ENCODE data around the gene PTPRD. TPM values are rescaled to one million over a fixed set of nuclear protein-coding genes. Genes with fewer than 3 reads are reported as not detected.

The PTPRD gene
- total RNA-seq, 2 experiments from 2014 or later, result not detected

DNA sequence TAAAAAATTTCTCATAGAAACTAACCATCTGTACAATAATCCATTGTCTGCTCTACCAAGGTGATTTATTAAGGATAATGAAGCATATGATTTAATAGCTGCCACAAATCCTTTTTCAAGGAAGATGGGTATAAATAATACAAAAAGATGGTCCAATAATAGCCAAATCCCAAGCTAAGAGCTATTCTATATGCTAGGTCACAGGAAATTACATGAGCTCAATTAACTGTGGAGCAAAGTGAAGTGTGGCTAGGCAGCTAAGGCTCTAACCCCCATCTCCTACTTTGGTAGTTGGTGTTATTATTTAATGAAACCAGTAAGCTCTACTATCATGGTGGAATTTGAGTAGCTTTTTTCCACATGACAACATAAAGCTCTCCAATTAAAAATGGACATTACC is 1768.3 kb downstream of the PTPRD start:
- Mint-ChIP-seq H3K9me3 (no peaks in the 10 kb centered on the region), H3K4me3 (no peak overlapping the region), H3K27me3 (ENCODE audit: low read depth) (peaks cover 3% of the 10 kb centered on the region), H3K27ac (no peak overlapping the region), H3K4me1 (ENCODE audit: low read depth) (no peaks in the 10 kb centered on the region), H3K36me3 (ENCODE audit: low read depth) (no peaks in the 10 kb centered on the region)
- CTCF ChIA-PET, result no interaction called here
- no peak for DNase-seq
- intact Hi-C loops (cut with micrococcal nuclease), result no loop called here

DNA sequence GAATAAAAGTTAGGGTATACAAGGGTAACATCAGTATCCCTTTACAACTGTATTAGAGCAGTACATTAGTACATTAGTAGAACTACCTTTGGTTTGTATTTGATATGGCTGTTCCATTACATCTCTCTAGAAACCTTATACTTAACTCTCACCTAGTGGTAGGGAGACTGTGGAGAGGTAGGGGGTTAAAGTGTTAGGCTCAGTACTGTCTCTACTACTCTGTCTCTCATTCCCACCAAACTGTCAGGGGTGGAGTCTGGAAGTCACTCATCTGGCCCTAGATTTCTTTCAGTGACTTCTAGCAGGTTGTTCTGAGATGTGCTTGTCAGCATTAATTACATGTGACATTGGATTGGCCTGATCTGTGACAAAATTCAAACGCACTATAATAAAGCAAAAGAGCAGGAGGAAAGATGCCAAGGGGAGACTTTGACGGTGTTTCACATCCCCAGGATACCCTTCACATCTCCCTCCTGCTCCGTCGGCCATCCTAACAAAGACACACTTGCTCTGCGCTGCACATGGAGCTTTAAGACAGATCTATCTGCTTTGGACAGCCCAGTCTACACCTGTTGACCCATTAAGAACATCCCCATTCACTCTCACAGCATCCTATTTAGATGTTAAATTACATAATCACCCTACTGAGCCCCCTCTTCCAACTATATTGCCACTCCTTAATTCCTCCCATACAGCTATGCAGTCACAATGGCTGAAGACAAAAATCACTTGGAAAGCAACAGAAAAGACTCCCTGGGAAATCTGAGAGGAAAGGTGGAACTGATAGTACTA is 1770.2 kb downstream of the PTPRD start:
- CTCF ChIA-PET, result no interaction called here
- no peak overlapping the region for H3K27ac Mint-ChIP-seq
- DNase-seq, result no peak
- no peaks in the 10 kb centered on the region for H3K27me3 Mint-ChIP-seq (ENCODE audit: low read depth)
- no peaks in the 10 kb centered on the region for H3K9me3 Mint-ChIP-seq
- no peaks in the 10 kb centered on the region for H3K36me3 Mint-ChIP-seq (ENCODE audit: low read depth)
- intact Hi-C loops (cut with micrococcal nuclease), result no loop called here
- no peaks in the 10 kb centered on the region for H3K4me1 Mint-ChIP-seq (ENCODE audit: low read depth)
- no peak overlapping the region for H3K4me3 Mint-ChIP-seq

DNA sequence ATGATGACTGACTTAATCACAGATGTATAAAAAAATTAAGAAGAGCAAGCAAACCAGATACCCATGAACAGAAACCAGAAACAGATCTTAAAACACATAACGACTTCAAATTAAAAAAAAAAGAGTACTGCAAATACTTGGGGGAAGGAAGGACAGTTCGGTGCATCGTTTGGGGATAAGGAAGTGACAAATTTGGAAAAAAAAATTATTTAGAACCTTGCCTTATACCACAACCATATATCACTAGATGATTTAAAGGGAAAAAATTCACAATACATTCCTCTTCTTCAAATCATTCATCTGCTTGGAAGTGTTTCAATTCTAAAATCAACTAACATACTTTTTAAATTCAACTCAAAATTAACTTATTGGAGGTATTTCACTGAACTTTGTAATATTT is 1774.7 kb downstream of the PTPRD start:
- Mint-ChIP-seq H3K4me1 (ENCODE audit: low read depth) (no peaks in the 10 kb centered on the region), H3K36me3 (ENCODE audit: low read depth) (no peaks in the 10 kb centered on the region), H3K9me3 (peaks cover 2% of the 10 kb centered on the region), H3K27me3 (ENCODE audit: low read depth) (no peaks in the 10 kb centered on the region), H3K4me3 (no peak overlapping the region), H3K27ac (no peak overlapping the region)
- intact Hi-C loops (cut with micrococcal nuclease), result no loop called here
- no peak for DNase-seq
- CTCF ChIA-PET, result no interaction called here

DNA sequence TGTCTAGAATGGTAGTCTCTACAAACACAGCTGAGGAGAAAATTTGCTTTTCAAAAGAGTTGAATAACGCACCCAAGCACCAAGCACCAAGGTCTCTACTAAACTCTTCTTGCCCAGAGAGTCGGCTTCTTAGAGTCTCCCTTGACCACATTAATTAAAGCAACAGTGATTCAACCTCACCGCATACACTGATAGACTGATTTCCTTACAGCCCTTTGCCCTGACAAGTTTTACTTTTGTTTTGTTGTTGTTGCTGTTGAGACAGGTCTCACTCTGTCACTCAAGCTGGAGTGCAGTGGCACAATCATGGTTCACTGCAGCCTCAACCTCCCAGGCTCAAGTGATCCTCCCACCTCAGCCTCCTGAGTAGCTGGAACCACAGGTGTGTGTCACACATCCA is 1777.5 kb downstream of the PTPRD start:
- CTCF ChIA-PET, result no interaction called here
- Mint-ChIP-seq H3K27ac (no peak overlapping the region), H3K4me3 (no peak overlapping the region), H3K9me3 (peaks cover 2% of the 10 kb centered on the region), H3K36me3 (ENCODE audit: low read depth) (no peaks in the 10 kb centered on the region), H3K4me1 (ENCODE audit: low read depth) (no peaks in the 10 kb centered on the region), H3K27me3 (ENCODE audit: low read depth) (no peaks in the 10 kb centered on the region)
- no peak for DNase-seq
- intact Hi-C loops (cut with micrococcal nuclease), result no loop called here

DNA sequence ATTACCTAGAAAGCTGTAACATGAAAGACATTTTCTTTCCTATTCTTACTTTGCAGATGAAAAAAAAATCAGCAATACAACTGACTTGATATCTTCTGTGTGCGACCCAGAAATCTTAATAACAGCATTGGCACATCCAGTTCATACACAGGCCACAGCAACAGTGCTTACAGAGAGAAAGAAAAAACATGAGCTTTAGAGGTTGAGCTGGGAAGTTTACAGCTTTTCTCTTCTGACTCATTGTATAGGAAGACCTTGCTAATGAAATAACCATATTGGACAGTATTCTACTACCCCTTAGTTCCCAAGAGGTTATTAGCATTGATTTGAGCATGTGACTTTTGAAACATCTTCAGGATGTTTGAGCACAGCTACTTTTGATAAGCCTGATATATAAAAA is 1779.8 kb downstream of the PTPRD start:
- peaks cover 2% of the 10 kb centered on the region for H3K9me3 Mint-ChIP-seq
- intact Hi-C loops (cut with micrococcal nuclease), result no loop called here

DNA sequence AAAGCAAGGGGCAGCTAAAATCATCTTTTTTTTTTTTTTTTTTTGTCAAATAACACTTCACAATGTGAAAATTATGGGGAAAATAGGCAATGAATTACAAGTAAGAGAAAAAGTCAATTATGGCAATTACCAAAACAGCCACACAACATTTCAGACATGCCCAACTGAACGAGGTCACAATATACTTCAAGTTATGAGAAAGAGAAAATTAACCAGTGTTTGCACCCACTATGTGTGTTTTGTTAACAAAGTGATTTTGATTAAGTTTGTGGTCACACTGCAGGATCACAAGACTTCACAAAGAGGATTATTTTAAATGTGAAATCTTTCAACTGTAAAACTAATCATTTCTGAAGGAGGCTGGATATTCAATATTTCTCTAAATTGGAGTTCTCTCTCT is 1780.4 kb downstream of the PTPRD start:
- H3K4me1 Mint-ChIP-seq (ENCODE audit: low read depth), result no peaks in the 10 kb centered on the region
- DNase-seq, result no peak
- H3K27me3 Mint-ChIP-seq (ENCODE audit: low read depth), result no peaks in the 10 kb centered on the region
- no peak overlapping the region for H3K27ac Mint-ChIP-seq
- no peak overlapping the region for H3K4me3 Mint-ChIP-seq
- intact Hi-C loops (cut with micrococcal nuclease), result no loop called here
- H3K36me3 Mint-ChIP-seq (ENCODE audit: low read depth), result no peaks in the 10 kb centered on the region
- CTCF ChIA-PET, result no interaction called here
- peaks cover 2% of the 10 kb centered on the region for H3K9me3 Mint-ChIP-seq

More for the DNA sequence above, 1779.8 kb downstream of the PTPRD start:
- Mint-ChIP-seq H3K27ac (no peak overlapping the region), H3K4me1 (ENCODE audit: low read depth) (no peaks in the 10 kb centered on the region), H3K27me3 (ENCODE audit: low read depth) (no peaks in the 10 kb centered on the region), H3K36me3 (ENCODE audit: low read depth) (no peaks in the 10 kb centered on the region), H3K4me3 (no peak overlapping the region)
- DNase-seq, result no peak
- CTCF ChIA-PET, result no interaction called here

DNA sequence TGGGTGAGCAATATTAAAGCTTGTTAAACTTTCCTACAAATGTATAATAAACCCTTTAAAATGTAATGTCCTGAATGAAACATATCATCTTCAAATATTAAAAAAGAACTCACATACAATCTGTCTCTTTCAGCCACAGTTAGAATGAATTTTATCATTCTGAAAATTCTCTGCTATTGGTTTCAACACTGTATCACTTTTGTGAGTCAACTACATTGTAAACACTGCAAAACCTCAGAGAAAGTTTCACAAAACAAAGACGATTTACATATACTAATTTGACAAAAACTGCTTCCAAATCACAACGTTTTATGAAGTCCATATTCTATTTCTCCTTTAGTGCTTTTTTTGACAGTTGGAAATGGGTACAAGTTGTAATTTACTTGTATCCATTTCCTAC is 1781.2 kb downstream of the PTPRD start:
- H3K9me3 Mint-ChIP-seq, result peaks cover 2% of the 10 kb centered on the region
- no peak overlapping the region for H3K27ac Mint-ChIP-seq
- intact Hi-C loops (cut with micrococcal nuclease), result no loop called here
- no peaks in the 10 kb centered on the region for H3K4me1 Mint-ChIP-seq (ENCODE audit: low read depth)
- no peak overlapping the region for H3K4me3 Mint-ChIP-seq
- DNase-seq, result no peak
- CTCF ChIA-PET, result no interaction called here
- no peaks in the 10 kb centered on the region for H3K36me3 Mint-ChIP-seq (ENCODE audit: low read depth)
- no peaks in the 10 kb centered on the region for H3K27me3 Mint-ChIP-seq (ENCODE audit: low read depth)

DNA sequence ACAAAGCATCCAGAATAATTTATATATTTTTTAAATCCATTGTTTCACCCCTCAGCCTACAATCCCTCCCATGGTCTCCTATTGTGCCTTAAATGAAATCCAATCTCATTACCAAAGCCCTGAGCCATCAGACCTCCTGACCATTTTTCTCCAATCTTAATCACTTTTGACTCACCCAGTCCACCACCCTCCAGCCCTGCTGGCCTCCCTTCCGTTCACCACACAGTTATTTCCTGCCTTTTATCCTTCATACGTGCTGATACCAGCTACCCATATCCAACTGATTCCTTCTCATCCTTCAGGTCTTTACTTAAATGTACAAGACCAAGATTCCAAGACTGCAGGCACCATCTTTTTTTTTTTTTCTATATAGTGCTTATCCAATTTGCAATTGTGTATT is 1786.5 kb downstream of the PTPRD start:
- Mint-ChIP-seq H3K27me3 (ENCODE audit: low read depth) (no peaks in the 10 kb centered on the region), H3K36me3 (ENCODE audit: low read depth) (no peaks in the 10 kb centered on the region), H3K4me3 (no peak overlapping the region), H3K9me3 (no peaks in the 10 kb centered on the region), H3K27ac (no peak overlapping the region), H3K4me1 (ENCODE audit: low read depth) (no peaks in the 10 kb centered on the region)
- no peak for DNase-seq
- intact Hi-C loops (cut with micrococcal nuclease), result no loop called here
- CTCF ChIA-PET, result interaction anchor here (0.6 kb wide), 1 partner anchor 977 kb away, joined by 6 read pairs; no protein-coding TSS in a partner anchor

DNA sequence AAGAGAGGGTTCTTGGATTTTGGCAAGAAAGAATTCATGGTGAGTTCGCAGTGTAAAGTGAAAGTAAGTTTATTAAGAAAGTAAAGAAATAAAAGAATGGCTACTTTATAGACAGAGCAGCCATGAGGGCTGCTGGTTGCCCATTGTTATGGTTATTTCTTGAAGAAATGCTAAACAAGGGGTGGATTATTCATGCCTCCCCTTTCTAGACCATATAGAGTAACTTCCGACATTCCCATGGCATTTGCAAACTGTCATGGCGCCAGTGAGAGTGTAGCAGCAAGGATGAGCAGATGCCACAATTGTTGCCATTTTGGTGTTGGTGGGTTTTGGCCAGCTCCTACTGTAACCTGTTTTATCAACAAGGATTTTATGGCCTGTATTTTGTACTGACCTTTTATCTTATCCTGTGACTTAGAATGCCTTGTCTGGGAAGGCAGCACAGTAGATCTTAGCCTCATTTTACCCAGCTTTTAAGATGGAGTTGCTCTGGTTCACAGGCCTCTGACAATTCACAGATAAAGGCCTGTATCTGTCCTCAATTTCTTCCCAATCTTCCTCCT is 1787.1 kb downstream of the PTPRD start:
- peaks cover 2% of the 10 kb centered on the region for H3K27me3 Mint-ChIP-seq (ENCODE audit: low read depth)
- no peak overlapping the region for H3K27ac Mint-ChIP-seq
- intact Hi-C loops (cut with micrococcal nuclease), result no loop called here
- no peak overlapping the region for H3K4me3 Mint-ChIP-seq
- H3K36me3 Mint-ChIP-seq (ENCODE audit: low read depth), result no peaks in the 10 kb centered on the region
- CTCF ChIA-PET, result interaction anchor here (0.6 kb wide), 1 partner anchor 976 kb away, joined by 6 read pairs; no protein-coding TSS in a partner anchor
- no peaks in the 10 kb centered on the region for H3K4me1 Mint-ChIP-seq (ENCODE audit: low read depth)
- no peak for DNase-seq
- H3K9me3 Mint-ChIP-seq, result no peaks in the 10 kb centered on the region

DNA sequence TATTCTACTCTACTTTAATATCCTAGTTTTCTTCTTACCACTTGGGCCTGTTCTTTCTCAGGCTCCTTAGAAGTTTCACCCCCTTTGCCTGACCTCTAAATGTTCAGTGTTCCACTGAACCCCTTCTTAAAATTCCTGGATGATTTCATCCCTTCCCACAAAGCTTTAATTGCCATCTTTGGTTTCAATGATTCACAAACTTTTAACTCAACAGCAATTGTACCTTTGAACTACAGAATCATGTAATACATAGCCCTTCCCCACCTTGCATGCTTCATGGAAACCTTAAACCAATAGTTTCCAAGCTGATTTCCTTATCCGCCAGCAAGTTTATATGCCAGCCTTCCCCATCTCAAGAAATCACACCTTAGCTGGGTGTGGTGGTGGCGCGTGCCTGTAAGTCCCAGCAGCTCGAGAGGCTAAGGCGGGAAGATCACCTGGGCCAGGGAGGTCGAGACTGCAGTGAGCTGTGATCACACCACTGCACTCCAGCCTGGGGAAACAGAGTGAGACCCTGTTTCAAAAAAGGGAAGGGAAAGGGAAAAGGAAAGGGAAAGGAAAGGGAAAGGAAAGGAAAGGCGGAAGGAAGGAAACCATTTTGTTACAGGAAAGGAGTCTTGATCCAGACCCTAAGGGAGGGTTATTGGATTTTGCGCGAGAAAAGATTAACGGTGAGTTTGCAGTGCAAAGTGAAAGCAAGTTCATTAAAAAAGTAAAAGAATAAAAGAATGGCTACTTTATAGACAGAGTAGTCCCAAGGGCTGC is 1789.5 kb downstream of the PTPRD start:
- no peaks in the 10 kb centered on the region for H3K9me3 Mint-ChIP-seq
- H3K27ac Mint-ChIP-seq, result no peak overlapping the region
- CTCF ChIA-PET, result no interaction called here
- intact Hi-C loops (cut with micrococcal nuclease), result no loop called here
- peaks cover 2% of the 10 kb centered on the region for H3K27me3 Mint-ChIP-seq (ENCODE audit: low read depth)
- H3K4me1 Mint-ChIP-seq (ENCODE audit: low read depth), result no peaks in the 10 kb centered on the region
- H3K4me3 Mint-ChIP-seq, result no peak overlapping the region
- DNase-seq, result no peak
- no peaks in the 10 kb centered on the region for H3K36me3 Mint-ChIP-seq (ENCODE audit: low read depth)

DNA sequence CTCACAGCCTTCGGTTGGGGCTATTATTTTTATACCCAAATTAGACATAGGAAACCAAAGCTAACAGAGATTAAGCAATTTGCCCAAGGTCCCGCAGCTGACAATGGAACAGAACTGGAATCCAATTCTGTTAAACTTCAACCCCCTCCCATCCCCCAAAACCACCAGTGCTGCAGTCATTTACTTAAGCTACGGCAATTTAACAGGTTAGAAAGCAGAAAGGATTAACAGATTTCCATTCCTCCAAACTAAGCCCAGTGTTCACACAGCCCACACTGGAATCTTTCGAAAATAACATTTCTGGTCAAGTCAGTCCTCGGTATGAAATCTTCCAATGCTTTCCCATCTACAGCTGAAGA is 1790.2 kb downstream of the PTPRD start:
- intact Hi-C loops (cut with micrococcal nuclease), result no loop called here
- no peaks in the 10 kb centered on the region for H3K9me3 Mint-ChIP-seq
- H3K27me3 Mint-ChIP-seq (ENCODE audit: low read depth), result peaks cover 2% of the 10 kb centered on the region
- DNase-seq, result no peak
- H3K36me3 Mint-ChIP-seq (ENCODE audit: low read depth), result no peaks in the 10 kb centered on the region
- H3K27ac Mint-ChIP-seq, result no peak overlapping the region
- no peak overlapping the region for H3K4me3 Mint-ChIP-seq
- CTCF ChIA-PET, result no interaction called here
- H3K4me1 Mint-ChIP-seq (ENCODE audit: low read depth), result no peaks in the 10 kb centered on the region

DNA sequence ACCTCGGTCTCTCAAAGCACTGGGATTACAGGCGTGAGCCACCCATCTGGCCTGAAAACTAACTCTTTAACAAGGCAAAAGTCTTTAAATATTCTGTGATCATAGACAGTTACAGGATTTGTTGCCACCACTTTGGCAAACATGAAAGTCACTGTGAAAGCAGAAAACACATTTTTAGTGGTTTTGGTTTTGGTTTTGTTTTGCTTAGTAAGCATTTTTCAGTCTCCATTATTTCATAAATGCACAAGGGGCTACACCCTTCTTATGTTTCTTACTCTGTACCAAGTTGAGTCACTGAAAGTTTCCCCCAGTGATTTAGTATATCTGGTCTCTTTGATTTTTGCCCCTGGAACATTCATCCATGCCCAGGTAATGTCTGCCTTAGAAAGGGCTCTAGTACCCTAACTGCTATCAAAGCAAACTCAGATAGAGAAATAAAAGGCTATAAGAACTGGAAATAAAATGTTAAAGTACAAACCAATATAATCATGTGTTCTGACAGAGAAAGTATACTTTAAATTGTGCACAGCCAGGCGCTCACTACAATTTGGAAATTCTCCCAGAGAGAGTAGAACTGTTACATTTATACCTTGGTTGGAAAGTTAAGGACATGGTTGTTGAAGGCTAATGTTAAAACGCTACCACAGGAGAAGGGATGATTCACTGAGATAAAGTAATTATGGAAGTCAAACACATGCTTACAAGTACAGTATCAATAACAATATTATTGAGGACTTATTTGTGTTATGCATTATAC is 1790.7 kb downstream of the PTPRD start:
- H3K9me3 Mint-ChIP-seq, result no peaks in the 10 kb centered on the region
- H3K4me1 Mint-ChIP-seq (ENCODE audit: low read depth), result no peaks in the 10 kb centered on the region
- no peak overlapping the region for H3K27ac Mint-ChIP-seq
- intact Hi-C loops (cut with micrococcal nuclease), result no loop called here
- H3K36me3 Mint-ChIP-seq (ENCODE audit: low read depth), result no peaks in the 10 kb centered on the region
- DNase-seq, result no peak
- H3K4me3 Mint-ChIP-seq, result no peak overlapping the region
- H3K27me3 Mint-ChIP-seq (ENCODE audit: low read depth), result peaks cover 2% of the 10 kb centered on the region
- CTCF ChIA-PET, result no interaction called here

Measured in activated naive CD4-positive, alpha-beta T cell treated with anti-CD3 and anti-CD28 coated beads for 36 hours (primary cell).